GM10248 (cell line): ENCODE results near the gene TTBK2.

Source experiments
- CTCF ChIA-PET: fragments of 300-600 bp; sonication (Branson Sonifier 250); formaldehyde crosslinking; extraction: SDS; loops from one replicate; lab custom pipeline; 2021; ENCODE audit warnings: antibody characterized with exemption; lab: Yijun Ruan, JAX
- POLR2A ChIA-PET: fragments of 350-650 bp; sonication (Branson Sonifier 250); formaldehyde crosslinking; extraction: SDS; loops from one replicate; lab custom pipeline; 2020; ENCODE audit warnings: antibody characterized with exemption; lab: Yijun Ruan, JAX
- DNase-seq: peaks from one replicate; pipeline ENCODE4 v3.0.0; 2012; ENCODE audit errors: extremely low spot score
- TF ChIP-seq, protein P1 (sequence below): IDR thresholded peaks from 2 replicates; pipeline ENCODE4 v1.5.1; 2012; ENCODE audit warnings: mild to moderate bottlenecking, low read depth; ENCODE audit errors: extremely low read depth, missing control alignments, control extremely low read depth

Gene TTBK2

GRCh38 chr15:42716125-42716524 is 204.5 kb downstream of the TTBK2 start:
- CTCF ChIA-PET, result interaction anchor here (3.1 kb wide), 1 partner anchor 11 kb away, joined by 16 read pairs; no protein-coding TSS in a partner anchor
- POLR2A ChIA-PET, result no interaction called here
- no peak for DNase-seq
- TF ChIP-seq, protein P1, sequence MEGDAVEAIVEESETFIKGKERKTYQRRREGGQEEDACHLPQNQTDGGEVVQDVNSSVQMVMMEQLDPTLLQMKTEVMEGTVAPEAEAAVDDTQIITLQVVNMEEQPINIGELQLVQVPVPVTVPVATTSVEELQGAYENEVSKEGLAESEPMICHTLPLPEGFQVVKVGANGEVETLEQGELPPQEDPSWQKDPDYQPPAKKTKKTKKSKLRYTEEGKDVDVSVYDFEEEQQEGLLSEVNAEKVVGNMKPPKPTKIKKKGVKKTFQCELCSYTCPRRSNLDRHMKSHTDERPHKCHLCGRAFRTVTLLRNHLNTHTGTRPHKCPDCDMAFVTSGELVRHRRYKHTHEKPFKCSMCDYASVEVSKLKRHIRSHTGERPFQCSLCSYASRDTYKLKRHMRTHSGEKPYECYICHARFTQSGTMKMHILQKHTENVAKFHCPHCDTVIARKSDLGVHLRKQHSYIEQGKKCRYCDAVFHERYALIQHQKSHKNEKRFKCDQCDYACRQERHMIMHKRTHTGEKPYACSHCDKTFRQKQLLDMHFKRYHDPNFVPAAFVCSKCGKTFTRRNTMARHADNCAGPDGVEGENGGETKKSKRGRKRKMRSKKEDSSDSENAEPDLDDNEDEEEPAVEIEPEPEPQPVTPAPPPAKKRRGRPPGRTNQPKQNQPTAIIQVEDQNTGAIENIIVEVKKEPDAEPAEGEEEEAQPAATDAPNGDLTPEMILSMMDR, result no peak

DNA sequence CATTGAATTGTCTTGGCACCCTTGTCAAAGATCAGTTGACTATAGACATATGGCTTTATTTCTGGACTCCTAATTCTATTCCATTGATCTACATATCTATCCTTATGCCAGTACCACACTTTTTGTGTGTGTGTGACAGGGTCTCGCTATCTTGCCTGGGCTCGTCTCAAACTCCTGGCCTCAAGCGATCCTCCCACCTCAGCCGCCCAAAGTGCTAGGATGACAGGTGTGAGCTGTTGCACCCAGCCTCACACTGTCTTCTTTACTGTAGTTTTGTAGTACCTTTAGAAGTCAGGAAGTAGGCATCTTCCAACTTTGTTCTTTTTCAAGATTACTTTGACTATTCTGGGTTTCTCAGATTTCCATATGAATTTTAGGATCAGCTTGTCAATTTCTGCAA is 208.0 kb downstream of the TTBK2 start:
- POLR2A ChIA-PET, result no interaction called here
- TF ChIP-seq, protein P1, result no peak
- no peak for DNase-seq
- CTCF ChIA-PET, result interaction anchor here (0.7 to 2.0 kb wide), 4 partner anchors 9 to 22 kb away, joined by 3 to 4 read pairs (median 4); no protein-coding TSS in a partner anchor

- POLR2A ChIA-PET, result no interaction called here
- no peak for DNase-seq
- CTCF ChIA-PET, result interaction anchor here (0.9 to 2.0 kb wide), 3 partner anchors 10 to 557 kb away, joined by 4 read pairs; no protein-coding TSS in a partner anchor
- TF ChIP-seq, protein P1, result no peak
Measured at GRCh38 chr15:42711746-42712145, 208.8 kb downstream of the TTBK2 start.

GRCh38 chr15:42710662-42711061 is 209.9 kb downstream of the TTBK2 start:
- DNase-seq, result no peak
- TF ChIP-seq, protein P1, result no peak

GRCh38 chr15:42707873-42708544 is 212.6 kb downstream of the TTBK2 start:
- ChIA-PET POLR2A (no interaction called here), CTCF (interaction anchor here (5.8 kb wide), 1 partner anchor 219 kb away, joined by 45 read pairs; no protein-coding TSS in a partner anchor)
- DNase-seq, result no peak
- TF ChIP-seq, protein P1, result no peak

More at GRCh38 chr15:42710662-42711061, 209.9 kb downstream of the TTBK2 start:
- ChIA-PET POLR2A (no interaction called here), CTCF (interaction anchor here (0.9 to 2.0 kb wide), 3 partner anchors 11 to 558 kb away, joined by 4 read pairs; no protein-coding TSS in a partner anchor)

GRCh38 chr15:42707068-42707467 is 213.5 kb downstream of the TTBK2 start:
- DNase-seq, result no peak
- ChIA-PET CTCF (interaction anchor here (1.1 to 5.8 kb wide), 4 partner anchors 12 to 219 kb away, joined by 3 to 45 read pairs (median 5); partner anchors contain the start of gene CDAN1), POLR2A (no interaction called here)
- TF ChIP-seq, protein P1, result no peak
